GM20431 (cell line): ENCODE results near the gene AKNA.

Experiments
- in situ Hi-C: fragments of 300-500 bp; cut with MseI, MboI; formaldehyde crosslinking; loops from one replicate; pipeline ENCODE4 v1.15.0; 2020; ENCODE audit warnings: low sequenced_read_pairs; ENCODE audit not compliant: unreplicated experiment

The AKNA gene, protein sequence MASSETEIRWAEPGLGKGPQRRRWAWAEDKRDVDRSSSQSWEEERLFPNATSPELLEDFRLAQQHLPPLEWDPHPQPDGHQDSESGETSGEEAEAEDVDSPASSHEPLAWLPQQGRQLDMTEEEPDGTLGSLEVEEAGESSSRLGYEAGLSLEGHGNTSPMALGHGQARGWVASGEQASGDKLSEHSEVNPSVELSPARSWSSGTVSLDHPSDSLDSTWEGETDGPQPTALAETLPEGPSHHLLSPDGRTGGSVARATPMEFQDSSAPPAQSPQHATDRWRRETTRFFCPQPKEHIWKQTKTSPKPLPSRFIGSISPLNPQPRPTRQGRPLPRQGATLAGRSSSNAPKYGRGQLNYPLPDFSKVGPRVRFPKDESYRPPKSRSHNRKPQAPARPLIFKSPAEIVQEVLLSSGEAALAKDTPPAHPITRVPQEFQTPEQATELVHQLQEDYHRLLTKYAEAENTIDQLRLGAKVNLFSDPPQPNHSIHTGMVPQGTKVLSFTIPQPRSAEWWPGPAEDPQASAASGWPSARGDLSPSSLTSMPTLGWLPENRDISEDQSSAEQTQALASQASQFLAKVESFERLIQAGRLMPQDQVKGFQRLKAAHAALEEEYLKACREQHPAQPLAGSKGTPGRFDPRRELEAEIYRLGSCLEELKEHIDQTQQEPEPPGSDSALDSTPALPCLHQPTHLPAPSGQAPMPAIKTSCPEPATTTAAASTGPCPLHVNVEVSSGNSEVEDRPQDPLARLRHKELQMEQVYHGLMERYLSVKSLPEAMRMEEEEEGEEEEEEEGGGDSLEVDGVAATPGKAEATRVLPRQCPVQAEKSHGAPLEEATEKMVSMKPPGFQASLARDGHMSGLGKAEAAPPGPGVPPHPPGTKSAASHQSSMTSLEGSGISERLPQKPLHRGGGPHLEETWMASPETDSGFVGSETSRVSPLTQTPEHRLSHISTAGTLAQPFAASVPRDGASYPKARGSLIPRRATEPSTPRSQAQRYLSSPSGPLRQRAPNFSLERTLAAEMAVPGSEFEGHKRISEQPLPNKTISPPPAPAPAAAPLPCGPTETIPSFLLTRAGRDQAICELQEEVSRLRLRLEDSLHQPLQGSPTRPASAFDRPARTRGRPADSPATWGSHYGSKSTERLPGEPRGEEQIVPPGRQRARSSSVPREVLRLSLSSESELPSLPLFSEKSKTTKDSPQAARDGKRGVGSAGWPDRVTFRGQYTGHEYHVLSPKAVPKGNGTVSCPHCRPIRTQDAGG (N-terminal part only)

DNA sequence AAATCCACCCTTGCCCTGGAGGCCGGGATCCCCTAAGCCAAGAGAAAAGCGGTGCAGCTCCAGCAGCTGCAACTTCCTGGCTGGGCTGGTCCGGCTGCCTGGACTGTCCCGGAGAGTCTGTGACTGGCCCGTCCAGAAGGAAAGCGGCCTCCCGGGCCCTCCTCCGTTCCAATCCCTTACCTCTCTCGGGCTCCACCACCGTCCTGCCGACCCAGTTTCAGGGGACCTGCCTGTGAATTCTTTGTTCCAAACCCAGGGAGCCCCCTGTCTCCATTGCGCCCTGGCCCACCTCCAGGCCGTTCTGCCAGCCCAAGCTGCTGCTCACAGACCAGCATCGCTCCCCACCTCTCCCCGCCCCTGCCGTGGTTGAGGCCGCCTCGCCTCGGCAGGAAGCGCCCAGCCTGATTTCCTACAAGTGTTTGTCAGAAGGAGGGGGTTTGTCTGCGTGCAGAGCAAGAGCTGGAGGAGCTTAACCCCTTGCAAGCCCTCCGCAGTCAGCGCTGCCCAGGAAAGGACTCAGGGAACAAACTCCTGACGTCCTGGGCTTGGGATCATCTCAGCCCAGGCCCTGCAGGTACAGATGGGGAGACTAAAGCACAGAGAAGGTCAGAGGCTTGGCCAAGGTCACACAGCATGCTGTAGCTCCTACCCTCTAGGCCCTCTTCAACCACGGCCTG lies at the start of gene AKNA:
TSS of gene AKNA (minus strand) at position 303 of the 677 bp plus-strand sequence. CDS start 6,649 bp downstream, outside the sequence.
- in situ Hi-C loops, result no loop called here

GRCh38 chr9:114437401-114437893 lies 49.7 kb upstream of the AKNA start:
- in situ Hi-C loops, result no loop called here

DNA sequence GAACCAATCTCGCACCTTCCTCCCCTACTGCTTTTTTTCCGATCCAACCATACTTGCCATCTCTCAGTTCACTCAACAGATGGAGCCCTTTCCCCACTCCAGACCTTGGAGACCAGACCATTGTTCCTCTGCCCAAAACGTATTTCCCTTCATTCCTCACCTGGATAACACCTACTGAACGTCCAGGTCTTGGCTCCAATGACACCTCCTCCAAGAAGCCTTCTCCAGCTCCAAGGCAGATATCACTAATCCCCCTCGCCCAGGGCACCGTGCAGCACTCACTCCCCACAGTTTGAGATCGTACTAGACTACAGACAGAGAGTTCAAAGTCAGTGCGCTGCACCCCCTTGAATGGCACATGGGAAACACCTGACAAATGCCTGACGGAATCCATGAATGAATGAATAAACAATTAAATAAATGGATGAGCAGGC lies 47.1 kb upstream of the AKNA start:
- in situ Hi-C loops, result no loop called here

- in situ Hi-C loops, result no loop called here
These were observed 46.0 kb upstream of the AKNA start for GRCh38 chr9:114433720-114434255.

DNA sequence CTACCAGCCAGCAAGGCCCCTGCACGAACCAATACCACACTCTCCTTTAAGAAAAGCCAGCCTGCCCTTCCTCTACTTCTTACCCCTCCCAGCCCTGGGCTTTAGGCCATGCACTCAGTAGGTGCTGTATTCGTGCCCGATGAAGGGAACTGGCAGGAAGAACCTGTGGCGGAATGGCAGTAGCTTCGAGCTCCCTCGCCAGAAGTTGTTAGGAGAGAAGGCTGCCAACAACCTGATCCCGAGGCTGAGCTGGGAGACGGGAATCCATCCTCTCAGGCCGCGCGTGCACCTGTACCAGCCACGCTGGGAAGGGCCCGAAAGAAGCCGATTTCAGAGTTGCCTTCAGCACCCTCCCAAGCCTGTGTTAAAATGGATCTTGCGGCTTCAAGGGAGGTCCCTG lies 45.3 kb upstream of the AKNA start:
- in situ Hi-C loops, result no loop called here

- in situ Hi-C loops, result no loop called here
These were observed 44.7 kb upstream of the AKNA start for GRCh38 chr9:114432323-114433067.

- in situ Hi-C loops, result no loop called here
These were observed 44.0 kb upstream of the AKNA start for GRCh38 chr9:114431770-114432169.

- in situ Hi-C loops, result no loop called here
These were observed 43.2 kb upstream of the AKNA start for GRCh38 chr9:114431003-114431402.

- in situ Hi-C loops, result no loop called here
These were observed 42.7 kb upstream of the AKNA start for GRCh38 chr9:114430457-114430856.

GRCh38 chr9:114429488-114429887 lies 41.7 kb upstream of the AKNA start:
- in situ Hi-C loops, result no loop called here

DNA sequence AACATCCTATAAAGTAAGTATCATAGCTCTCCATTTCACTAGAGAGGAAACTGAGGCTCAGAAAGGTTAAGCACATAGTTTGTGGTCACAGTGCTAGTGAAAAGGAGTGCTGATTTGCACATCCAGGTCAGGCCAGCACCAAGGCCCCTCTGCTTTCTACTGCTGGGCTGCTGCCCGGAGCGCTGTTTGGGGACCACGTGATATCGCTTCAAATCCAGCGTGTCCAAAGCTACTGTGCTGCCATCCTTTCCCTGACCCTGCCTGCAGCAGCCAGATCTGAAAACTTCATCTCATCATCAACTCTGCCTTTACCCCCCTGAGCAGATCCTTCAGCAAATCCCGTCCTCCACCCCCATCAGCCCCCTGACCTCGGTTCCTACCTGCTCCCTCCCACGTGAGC lies 40.7 kb upstream of the AKNA start:
- in situ Hi-C loops, result no loop called here

GRCh38 chr9:114427644-114428043 lies 39.9 kb upstream of the AKNA start:
- in situ Hi-C loops, result no loop called here

- in situ Hi-C loops, result no loop called here
These were observed 38.5 kb upstream of the AKNA start for GRCh38 chr9:114426046-114426948.

DNA sequence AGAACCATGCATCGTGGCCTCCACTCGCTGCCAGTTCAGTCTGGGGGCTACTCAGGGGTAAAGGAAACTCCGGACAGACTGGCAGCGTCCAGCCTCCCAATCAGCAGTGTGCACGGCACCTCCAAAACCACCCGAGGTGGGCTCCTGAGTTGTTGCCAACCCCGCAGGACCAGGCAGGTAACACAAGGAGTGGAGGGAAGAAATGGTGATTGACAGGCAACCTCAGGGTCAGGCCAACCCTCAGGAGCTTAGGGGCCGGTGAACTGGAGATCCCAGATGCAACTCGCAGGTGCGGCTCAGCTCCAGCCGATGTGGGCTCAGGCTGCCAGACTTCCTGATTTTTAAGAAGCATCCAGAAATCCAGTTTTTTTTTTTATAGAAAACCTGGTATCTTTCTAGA lies 37.3 kb upstream of the AKNA start:
- in situ Hi-C loops, result no loop called here

GRCh38 chr9:114424126-114424525 lies 36.3 kb upstream of the AKNA start:
- in situ Hi-C loops, result loop anchor here (25.0 kb wide), 1 partner anchor 588 kb away; no protein-coding TSS in a partner anchor

DNA sequence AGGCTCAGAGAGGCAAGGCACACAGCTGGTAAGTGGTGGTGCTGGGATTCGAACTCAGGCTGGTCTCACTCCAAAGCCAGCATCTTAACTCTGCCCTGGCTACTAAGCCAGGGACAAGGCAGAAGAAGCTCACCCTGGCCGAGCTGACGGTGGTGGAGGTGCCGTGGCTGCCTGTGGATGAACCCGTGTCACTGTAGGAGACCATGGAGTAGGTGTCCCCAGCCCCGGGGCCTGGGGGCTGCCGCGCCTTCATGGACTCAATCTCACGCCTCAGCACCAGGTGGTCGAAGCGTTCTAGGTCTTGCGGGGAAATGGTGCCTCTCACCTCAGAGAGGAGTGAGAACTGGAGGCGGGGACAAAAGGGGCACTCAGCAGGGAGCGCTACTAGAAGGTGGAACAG lies 35.4 kb upstream of the AKNA start:
- in situ Hi-C loops, result loop anchor here (25.0 kb wide), 1 partner anchor 589 kb away; no protein-coding TSS in a partner anchor

DNA sequence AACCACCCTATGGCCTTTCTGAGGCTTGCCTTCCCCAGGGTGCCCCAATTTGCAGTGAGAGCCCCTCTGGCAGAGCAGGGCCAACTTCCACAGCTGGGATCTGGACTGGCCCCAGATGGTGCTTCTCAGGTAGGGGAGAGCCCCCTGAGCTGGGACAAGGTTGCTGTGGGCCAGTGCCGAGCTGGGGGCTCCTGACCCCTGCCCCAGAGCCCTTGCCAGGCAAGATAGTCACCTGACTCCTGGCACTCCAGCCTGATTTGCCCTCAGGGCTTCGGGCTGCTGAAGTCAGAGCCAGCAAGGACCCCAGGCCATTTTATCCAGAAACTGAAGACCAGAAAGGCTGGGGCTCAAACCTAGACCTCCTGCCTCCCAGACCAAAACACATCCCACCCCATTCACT lies 33.4 kb upstream of the AKNA start:
- in situ Hi-C loops, result loop anchor here (25.0 kb wide), 1 partner anchor 591 kb away; no protein-coding TSS in a partner anchor
